H1 (cell line): ENCODE measurements around the gene RNF166.

ENCODE experiments used
- ASH2L ChIP-seq: fragments of 200-600, 300-600 bp; sonication (generic); IDR thresholded peaks from one replicate; pipeline ENCODE4 v1.7.1; 2017; ENCODE audit warnings: low read length
- CTCF ChIP-seq, 3 experiments: IDR thresholded peaks; 1 replicate in 2 of 3; 2 replicates in 1 of 3; pipeline versions ENCODE4 v1.5.1 to v1.6.1; 2011; ENCODE audit warnings: low read length in 3 of 3, mild to moderate bottlenecking in 3 of 3, inconsistent platforms in 2 of 3, low read depth in 1 of 3, moderate library complexity in 1 of 3; ENCODE audit not compliant: insufficient read depth in 1 of 3; ENCODE audit errors: control extremely low read depth in 1 of 3
- GABPA ChIP-seq: IDR thresholded peaks from 2 replicates; pipeline ENCODE4 v1.6.1; 2011; ENCODE audit warnings: mild to moderate bottlenecking, low read length, moderate library complexity, borderline replicate concordance; ENCODE audit not compliant: insufficient read depth
- KDM5A ChIP-seq: fragments of 200-600 bp; IDR thresholded peaks from 2 replicates; pipeline ENCODE4 v1.7.1; 2012; ENCODE audit warnings: mild to moderate bottlenecking, low read length, inconsistent platforms, mixed read lengths
- MAFK ChIP-seq: IDR thresholded peaks from 2 replicates; pipeline ENCODE4 v1.6.1; 2012; ENCODE audit warnings: low read depth, mild to moderate bottlenecking, improper control_type of control experiment, low read length
- MAX ChIP-seq: IDR thresholded peaks from 2 replicates; pipeline ENCODE4 v1.6.1; 2012; ENCODE audit warnings: inconsistent platforms
- POLR2A ChIP-seq, 2 experiments: IDR thresholded peaks; 1 replicate in 1 of 2; 2 replicates in 1 of 2; pipeline ENCODE4 v1.6.1; 2011; ENCODE audit warnings: low read depth in 2 of 2, low read length in 2 of 2, mild to moderate bottlenecking in 2 of 2; ENCODE audit errors: control extremely low read depth in 1 of 2
- POLR2AphosphoS5 ChIP-seq: IDR thresholded peaks from 2 replicates; pipeline ENCODE4 v1.6.1; 2011; ENCODE audit warnings: low read depth, low read length
- SIN3A ChIP-seq, 2 experiments: IDR thresholded peaks in 1 of 2; conservative IDR thresholded peaks in 1 of 2; 2 replicates each; pipeline ENCODE4 v1.6.1; 2011 to 2012; ENCODE audit warnings: low read length in 2 of 2, improper control_type of control experiment in 1 of 2, low read depth in 1 of 2, mild to moderate bottlenecking in 1 of 2
- SP1 ChIP-seq: IDR thresholded peaks from 2 replicates; pipeline ENCODE4 v1.6.1; 2011; ENCODE audit warnings: low read depth, low read length
- SRF ChIP-seq: IDR thresholded peaks from 2 replicates; pipeline ENCODE4 v1.6.1; 2011; ENCODE audit warnings: mild to moderate bottlenecking, low read depth, low read length, moderate library complexity
- YY1 ChIP-seq: IDR thresholded peaks from 2 replicates; pipeline ENCODE4 v1.6.1; 2011; ENCODE audit warnings: low read depth, mild to moderate bottlenecking, low read length

- TF ChIP-seq KDM5A (no peak), POLR2A (IDR thresholded peaks at IDR 0.05; ENCODE audit: control extremely low read depth in 1 of 2, low read depth in 2 of 2, low read length in 2 of 2) (no peak), SP1 (no peak), YY1 (no peak), ASH2L (no peak), CTCF (IDR thresholded peaks at IDR 0.05; ENCODE audit: control extremely low read depth in 1 of 3, insufficient read depth in 1 of 3, low read depth in 1 of 3, low read length in 3 of 3) (no peak), GABPA (no peak), POLR2AphosphoS5 (no peak), MAFK (no peak), MAX (no peak), SIN3A (conservative IDR thresholded peaks at IDR 0.05 in 1 of 2, IDR thresholded peaks at IDR 0.05 in 1 of 2; ENCODE audit: low read depth in 1 of 2, low read length in 2 of 2) (no peak), SRF (no peak)
These were observed 47.5 kb downstream of the RNF166 start for GRCh38 chr16:88658714-88659113.
